SU-DHL-6 (cell line): ENCODE data around the gene RPS6KA2.

ENCODE experiments used
- H2AFZ ChIP-seq: fragments of 200-600 bp; sonication (generic); 2 replicates; pipeline ENCODE4 v1.6.1; 2014; ENCODE audit warnings: low read depth, mild to moderate bottlenecking, moderate library complexity, mixed read lengths, antibody characterized with exemption, low read length; ENCODE audit not compliant: severe bottlenecking
- H3F3A ChIP-seq: fragments of 200-600 bp; shearing (Covaris generic); 2 replicates; pipeline ENCODE4 v1.6.0; 2016; ENCODE audit warnings: antibody characterized with exemption, mild to moderate bottlenecking; ENCODE audit not compliant: insufficient read depth
- H3K27ac ChIP-seq: fragments of 200-600 bp; sonication (generic); 2 replicates; pipeline ENCODE4 v1.5.1; 2016; ENCODE audit warnings: low read depth, mild to moderate bottlenecking, low read length, moderate library complexity, mixed read lengths
- H3K27me3 ChIP-seq: fragments of 200-600 bp; sonication (generic), shearing (Covaris generic); 2 replicates; pipeline ENCODE4 v1.6.0; 2014; ENCODE audit warnings: mild to moderate bottlenecking, low read length
- H3K36me3 ChIP-seq: fragments of 200-600 bp; sonication (generic); 2 replicates; pipeline ENCODE4 v1.6.1; 2014; ENCODE audit warnings: mild to moderate bottlenecking, low read length, mixed read lengths
- H3K4me2 ChIP-seq: fragments of 300-600, 200-600 bp; shearing (Covaris generic), sonication (generic); 2 replicates; pipeline ENCODE4 v1.6.0; 2014; ENCODE audit warnings: low read length, low read depth, mild to moderate bottlenecking; ENCODE audit not compliant: poor library complexity, severe bottlenecking
- H3K4me3 ChIP-seq: fragments of 200-600 bp; sonication (generic); 2 replicates; pipeline ENCODE4 v1.5.1; 2014; ENCODE audit warnings: antibody characterized with exemption, low read length, mild to moderate bottlenecking, mixed read lengths; ENCODE audit not compliant: insufficient read depth, poor library complexity, severe bottlenecking
- H3K79me2 ChIP-seq: fragments of 200-600 bp; sonication (generic); 2 replicates; pipeline ENCODE4 v1.6.1; 2014; ENCODE audit warnings: mild to moderate bottlenecking, low read length, moderate library complexity; ENCODE audit not compliant: insufficient read depth
- H3K9ac ChIP-seq: fragments of 200-600 bp; sonication (generic); 2 replicates; pipeline ENCODE4 v1.7.0; 2014; ENCODE audit warnings: mild to moderate bottlenecking, low read length
- H3K9me2 ChIP-seq: fragments of 200-600 bp; sonication (generic); replicated peaks from 2 replicates; pipeline ENCODE4 v1.6.1; 2014; ENCODE audit warnings: low read length; ENCODE audit not compliant: insufficient read depth
- H3K9me3 ChIP-seq: fragments of 200-600 bp; sonication (generic); 2 replicates; pipeline ENCODE4 v1.6.1; 2014; ENCODE audit warnings: low read length, mixed read lengths; ENCODE audit not compliant: insufficient read depth
- H4K20me1 ChIP-seq: fragments of 200-600 bp; sonication (generic); 2 replicates; pipeline ENCODE4 v1.6.1; 2014; ENCODE audit warnings: low read depth, mild to moderate bottlenecking, antibody characterized with exemption, low read length, moderate library complexity, mixed read lengths
- CTCF ChIP-seq: fragments of 200-600 bp; sonication (generic); IDR thresholded peaks from one replicate; pipeline ENCODE4 v1.5.1; 2017; ENCODE audit warnings: antibody characterized with exemption, mild to moderate bottlenecking, low read length, moderate library complexity; ENCODE audit not compliant: insufficient read depth, poor library complexity, severe bottlenecking
- EZH2phosphoT487 ChIP-seq: fragments of 200-600 bp; sonication (generic), shearing (Covaris generic); conservative IDR thresholded peaks from 2 replicates; pipeline ENCODE4 v1.6.1; 2018; ENCODE audit warnings: mild to moderate bottlenecking, antibody characterized with exemption, low read length, moderate library complexity, mixed read lengths

The RPS6KA2 gene

GRCh38 chr6:166420351-166420750 lies 206.7 kb downstream of the RPS6KA2 start:
- no peak for TF ChIP-seq CTCF
- no peak for TF ChIP-seq EZH2phosphoT487
- no peak overlapping the region for H2AFZ ChIP-seq
- H3K9me2 ChIP-seq: no peaks in the 10 kb centered on the region
- no peak overlapping the region for H3K4me3 ChIP-seq
- no peaks in the 10 kb centered on the region for H3F3A ChIP-seq
- no peak overlapping the region for H3K9ac ChIP-seq
- H3K36me3 ChIP-seq: no peaks in the 10 kb centered on the region
- H3K27ac ChIP-seq: no peak overlapping the region
- H3K9me3 ChIP-seq: no peaks in the 10 kb centered on the region
- H3K27me3 ChIP-seq: no peaks in the 10 kb centered on the region
- no peak overlapping the region for H3K4me2 ChIP-seq
- H3K79me2 ChIP-seq: no peaks in the 10 kb centered on the region
- no peaks in the 10 kb centered on the region for H4K20me1 ChIP-seq

GRCh38 chr6:166419717-166420116 lies 207.3 kb downstream of the RPS6KA2 start:
- Histone ChIP-seq H3K9me2 (no peaks in the 10 kb centered on the region), H4K20me1 (no peaks in the 10 kb centered on the region), H3K9me3 (no peaks in the 10 kb centered on the region), H3K27ac (no peak overlapping the region), H3K4me3 (no peak overlapping the region), H3K79me2 (no peaks in the 10 kb centered on the region), H3K27me3 (no peaks in the 10 kb centered on the region), H3F3A (no peaks in the 10 kb centered on the region), H3K4me2 (no peak overlapping the region), H2AFZ (no peak overlapping the region), H3K9ac (no peak overlapping the region), H3K36me3 (no peaks in the 10 kb centered on the region)
- TF ChIP-seq EZH2phosphoT487 (no peak), CTCF (no peak)

GRCh38 chr6:166419286-166419685 lies 207.8 kb downstream of the RPS6KA2 start:
- H2AFZ ChIP-seq: no peak overlapping the region
- TF ChIP-seq CTCF: no peak
- TF ChIP-seq EZH2phosphoT487: no peak
- no peaks in the 10 kb centered on the region for H3F3A ChIP-seq
- no peaks in the 10 kb centered on the region for H3K36me3 ChIP-seq
- H3K9ac ChIP-seq: no peak overlapping the region
- H3K9me2 ChIP-seq: no peaks in the 10 kb centered on the region
- no peaks in the 10 kb centered on the region for H4K20me1 ChIP-seq
- H3K27me3 ChIP-seq: no peaks in the 10 kb centered on the region
- H3K9me3 ChIP-seq: no peaks in the 10 kb centered on the region
- H3K79me2 ChIP-seq: no peaks in the 10 kb centered on the region
- H3K4me3 ChIP-seq: no peak overlapping the region
- no peak overlapping the region for H3K4me2 ChIP-seq
- no peak overlapping the region for H3K27ac ChIP-seq
